ENCODE results near the gene PRKAG1. TPM values are rescaled to one million over a fixed set of nuclear protein-coding genes. Genes with fewer than 3 reads are reported as not detected.

PRKAG1 gene
- total RNA-seq, 8 experiments from 2014 or later, result 39.2 to 106 (median 55.3) TPM

Other genes with a start within 250 kb of the PRKAG1 start
- gene ADCY6, start 229.7 kb downstream of the PRKAG1 start, total RNA-seq, result 10 to 100 TPM; 12.4 to 43.6 (median 20.0) TPM
- 10 to 100 TPM in 7 of 8 experiments, 1 to 10 TPM in 1; 4.7 to 40.3 (median 37.7) TPM for gene CACNB3, start 200.3 kb downstream of the PRKAG1 start, total RNA-seq
- 10 to 100 TPM; 31.8 to 94.8 (median 54.2) TPM for gene DDX23, start 166.6 kb downstream of the PRKAG1 start, total RNA-seq
- 10 to 100 TPM in 2 of 8 experiments, 1 to 10 TPM in 6; 1.1 to 12.3 (median 5.7) TPM for gene RND1, start 152.9 kb downstream of the PRKAG1 start, total RNA-seq
- 10 to 100 TPM in 3 of 8 experiments, 1 to 10 TPM in 5; 6.0 to 64.3 (median 7.9) TPM for gene FKBP11, start 93.3 kb downstream of the PRKAG1 start, total RNA-seq
- 100 to 1,000 TPM in 2 of 8 experiments, 10 to 100 TPM in 6; 48.8 to 124 (median 74.2) TPM for gene ARF3, start 61.3 kb downstream of the PRKAG1 start, total RNA-seq
- 1 to 10 TPM in 3 of 8 experiments, under 1 TPM in 5; 0.22 to 2.2 (median 0.71) TPM for gene WNT10B, start 47.0 kb downstream of the PRKAG1 start, total RNA-seq
- under 1 TPM in 2 of 8 experiments, not detected in 6; 0.21 to 0.71 TPM for gene WNT1, start 40.5 kb downstream of the PRKAG1 start, total RNA-seq
- 1 to 10 TPM in 1 of 8 experiments, under 1 TPM in 7; 0.23 to 1.4 (median 0.57) TPM for gene DDN, start 19.4 kb downstream of the PRKAG1 start, total RNA-seq
- 10 to 100 TPM; 11.7 to 96.4 (median 19.6) TPM for gene KMT2D, start 42.0 kb upstream of the PRKAG1 start, total RNA-seq
- gene RHEBL1, start 51.2 kb upstream of the PRKAG1 start, total RNA-seq, result 1 to 10 TPM in 4 of 8 experiments, under 1 TPM in 3, not detected in 1; 0.45 to 4.1 (median 1.2) TPM
- under 1 TPM in 7 of 8 experiments, not detected in 1; 0.09 to 0.62 (median 0.13) TPM for gene DHH, start 76.0 kb upstream of the PRKAG1 start, total RNA-seq
- gene LMBR1L, start 92.1 kb upstream of the PRKAG1 start, total RNA-seq, result 10 to 100 TPM; 27.6 to 85.8 (median 67.2) TPM
- gene TUBA1B, start 112.6 kb upstream of the PRKAG1 start, total RNA-seq, result 1,000 to 10,000 TPM in 2 of 8 experiments, 100 to 1,000 TPM in 6; 402 to 1,651 (median 697) TPM
- gene TUBA1A, start 170.3 kb upstream of the PRKAG1 start, total RNA-seq, result 1,000 to 10,000 TPM in 5 of 8 experiments, 100 to 1,000 TPM in 3; 158 to 5,477 (median 3,358) TPM
- 100 to 1,000 TPM in 6 of 8 experiments, 10 to 100 TPM in 2; 54.3 to 256 (median 152) TPM for gene TUBA1C, start 246.3 kb upstream of the PRKAG1 start, total RNA-seq